ENCODE data around the gene CCR5AS.

DNA sequence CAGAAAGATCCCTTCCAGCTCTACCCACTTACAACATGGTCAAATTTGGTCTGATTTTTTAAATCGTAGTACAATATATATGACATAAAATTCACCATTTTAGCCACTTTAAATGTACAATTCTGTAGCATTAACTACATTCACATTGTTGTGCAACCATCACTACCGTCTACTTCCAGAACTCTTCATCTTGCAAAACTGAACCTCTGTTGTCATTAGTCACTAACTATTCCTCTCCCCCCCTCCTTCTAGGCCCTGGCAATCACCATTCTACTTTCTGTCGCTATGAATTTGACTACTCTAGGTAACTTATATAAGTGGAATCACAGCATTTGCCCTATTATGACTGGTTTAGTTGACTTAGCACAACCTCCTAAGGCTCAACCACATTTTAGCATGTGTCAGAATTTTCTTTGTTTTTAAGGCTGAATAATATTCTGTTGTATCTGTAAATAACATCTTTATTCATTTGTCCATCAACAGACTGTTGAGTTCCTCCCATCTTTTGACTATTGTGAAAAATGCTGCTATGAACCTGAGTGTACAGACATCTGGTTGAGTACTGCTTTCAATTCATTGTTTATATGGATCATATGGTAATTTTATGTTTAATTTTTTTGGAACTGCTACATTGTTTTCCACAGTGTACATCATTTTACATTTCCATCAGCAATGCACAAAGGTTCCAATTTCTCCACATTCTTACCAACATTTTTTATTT is 88.5 kb downstream of the CCR5AS start:
- TF ChIP-seq KDM5A (IDR thresholded peaks at IDR 0.05; ENCODE audit: low read length) (no peak), POLR2A (IDR thresholded peaks at IDR 0.05; ENCODE audit: control extremely low read depth in 1 of 2, low read depth in 2 of 2, low read length in 2 of 2) (no peak), EZH2 (IDR thresholded peaks at IDR 0.05; ENCODE audit: low read depth, low read length, severe bottlenecking) (no peak), SIN3A (conservative IDR thresholded peaks at IDR 0.05 in 1 of 2, IDR thresholded peaks at IDR 0.05 in 1 of 2; ENCODE audit: low read depth in 1 of 2, low read length in 2 of 2) (no peak), RAD21 (IDR thresholded peaks at IDR 0.05 in 1 of 2, conservative IDR thresholded peaks at IDR 0.05 in 1 of 2; ENCODE audit: low read depth in 2 of 2, low read length in 2 of 2) (no peak), TCF12 (IDR thresholded peaks at IDR 0.05; ENCODE audit: low read depth, low read length) (no peak), SAP30 (IDR thresholded peaks at IDR 0.05; ENCODE audit: insufficient read depth, insufficient replicate concordance, low read length) (no peak), ATF2 (IDR thresholded peaks at IDR 0.05; ENCODE audit: low read length) (no peak), POLR2AphosphoS5 (IDR thresholded peaks at IDR 0.05; ENCODE audit: low read depth, low read length) (no peak), EP300 (IDR thresholded peaks at IDR 0.05; ENCODE audit: borderline replicate concordance in 1 of 2, low read depth in 2 of 2, low read length in 2 of 2) (no peak), EGR1 (IDR thresholded peaks at IDR 0.05; ENCODE audit: borderline replicate concordance, low read depth, low read length) (no peak), JUND (IDR thresholded peaks at IDR 0.05; ENCODE audit: low read length) (no peak)
- TF ChIP-seq, protein P1, sequence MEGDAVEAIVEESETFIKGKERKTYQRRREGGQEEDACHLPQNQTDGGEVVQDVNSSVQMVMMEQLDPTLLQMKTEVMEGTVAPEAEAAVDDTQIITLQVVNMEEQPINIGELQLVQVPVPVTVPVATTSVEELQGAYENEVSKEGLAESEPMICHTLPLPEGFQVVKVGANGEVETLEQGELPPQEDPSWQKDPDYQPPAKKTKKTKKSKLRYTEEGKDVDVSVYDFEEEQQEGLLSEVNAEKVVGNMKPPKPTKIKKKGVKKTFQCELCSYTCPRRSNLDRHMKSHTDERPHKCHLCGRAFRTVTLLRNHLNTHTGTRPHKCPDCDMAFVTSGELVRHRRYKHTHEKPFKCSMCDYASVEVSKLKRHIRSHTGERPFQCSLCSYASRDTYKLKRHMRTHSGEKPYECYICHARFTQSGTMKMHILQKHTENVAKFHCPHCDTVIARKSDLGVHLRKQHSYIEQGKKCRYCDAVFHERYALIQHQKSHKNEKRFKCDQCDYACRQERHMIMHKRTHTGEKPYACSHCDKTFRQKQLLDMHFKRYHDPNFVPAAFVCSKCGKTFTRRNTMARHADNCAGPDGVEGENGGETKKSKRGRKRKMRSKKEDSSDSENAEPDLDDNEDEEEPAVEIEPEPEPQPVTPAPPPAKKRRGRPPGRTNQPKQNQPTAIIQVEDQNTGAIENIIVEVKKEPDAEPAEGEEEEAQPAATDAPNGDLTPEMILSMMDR (IDR thresholded peaks at IDR 0.05; ENCODE audit: control extremely low read depth in 1 of 3, insufficient read depth in 1 of 3, low read depth in 1 of 3, low read length in 3 of 3): no peak
- TF ChIP-seq, protein P2, sequence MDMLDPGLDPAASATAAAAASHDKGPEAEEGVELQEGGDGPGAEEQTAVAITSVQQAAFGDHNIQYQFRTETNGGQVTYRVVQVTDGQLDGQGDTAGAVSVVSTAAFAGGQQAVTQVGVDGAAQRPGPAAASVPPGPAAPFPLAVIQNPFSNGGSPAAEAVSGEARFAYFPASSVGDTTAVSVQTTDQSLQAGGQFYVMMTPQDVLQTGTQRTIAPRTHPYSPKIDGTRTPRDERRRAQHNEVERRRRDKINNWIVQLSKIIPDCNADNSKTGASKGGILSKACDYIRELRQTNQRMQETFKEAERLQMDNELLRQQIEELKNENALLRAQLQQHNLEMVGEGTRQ (IDR thresholded peaks at IDR 0.05; ENCODE audit: low read length): no peak
